ENCODE results near the gene TOR3A. TPM values are rescaled to one million over a fixed set of nuclear protein-coding genes. Genes with fewer than 3 reads are reported as not detected.

Gene TOR3A
- total and polyA plus RNA-seq, 2 of the 8 experiments (the other 6 are each of a cell fraction or from before 2014, with no cell fraction given): 15.3 to 21.4 TPM

- FAIRE-seq: no peak
- no peak overlapping the region for H4K5ac ChIP-seq (ENCODE audit: insufficient read length, low read depth, low read length)
- no peak overlapping the region for H3K9ac ChIP-seq (replicated peaks in 1 of 4; ENCODE audit: extremely low read depth in 1 of 4, low read depth in 3 of 4, low read length in 3 of 4)
- H3K79me2 ChIP-seq (ENCODE audit: control insufficient read depth in 1 of 2, insufficient read depth in 2 of 2, low read length in 2 of 2): peaks cover 0 to 85% of the 10 kb centered on the region in 2 experiments; a peak in 3 of 4 replicates
- H4K20me1 ChIP-seq (replicated peaks in 1 of 2; ENCODE audit: control insufficient read depth in 1 of 2, insufficient read depth in 2 of 2, low read length in 2 of 2): peaks cover 0 to 2% of the 10 kb centered on the region in 2 experiments
- no peak overlapping the region for H4K91ac ChIP-seq (replicated peaks; ENCODE audit: insufficient read length, low read length)
- H3K4ac ChIP-seq (replicated peaks; ENCODE audit: insufficient read length, low read depth, low read length): no peak overlapping the region
- no peak overlapping the region for H2BK20ac ChIP-seq (ENCODE audit: low read length)
- H2BK5ac ChIP-seq (ENCODE audit: low read depth, low read length): no peak overlapping the region
- H4K8ac ChIP-seq (ENCODE audit: extremely low read depth, insufficient read depth, low read length): no peak overlapping the region
- H3K18ac ChIP-seq (ENCODE audit: extremely low read depth, low read length): no peak overlapping the region
- CTCF ChIA-PET (ENCODE audit: partially characterized antibody): interaction anchor here (0.7 kb wide), 1 partner anchor 9 kb away, joined by 3 read pairs; no protein-coding TSS in a partner anchor
- no peak overlapping the region for H2BK15ac ChIP-seq (ENCODE audit: low read length)
- no peak overlapping the region for H2BK120ac ChIP-seq (replicated peaks; ENCODE audit: low read depth, low read length)
- no peak overlapping the region for H2BK12ac ChIP-seq (ENCODE audit: low read depth, low read length)
- no peak overlapping the region for H3K23ac ChIP-seq (ENCODE audit: insufficient read length)
- H3K23me2 ChIP-seq (ENCODE audit: low read depth, low read length): no peaks in the 10 kb centered on the region; the same call in 1 of the 2 replicates
- H3K27ac ChIP-seq (ENCODE audit: low read depth, low read length): no peak overlapping the region
- no peaks in the 10 kb centered on the region for H3K36me3 ChIP-seq (ENCODE audit: control insufficient read depth in 2 of 4, insufficient read depth in 4 of 4, low read length in 3 of 4)
- H3K27me3 ChIP-seq (replicated peaks in 1 of 4; ENCODE audit: control insufficient read depth in 3 of 4, extremely low read depth in 1 of 4, insufficient read depth in 3 of 4, low read length in 3 of 4): no peaks in the 10 kb centered on the region
- H3K56ac ChIP-seq (replicated peaks; ENCODE audit: insufficient read length, low read depth, low read length): no peak overlapping the region
- no peaks in the 10 kb centered on the region for H3K9me3 ChIP-seq (ENCODE audit: insufficient read depth in 2 of 2, low read depth in 1 of 2, low read length in 1 of 2)
- no peak overlapping the region for H2AFZ ChIP-seq (ENCODE audit: low read length)
- DNase-seq (ENCODE audit: low read depth in 1 of 2, low spot score in 2 of 2): no peak
- H3K14ac ChIP-seq (ENCODE audit: insufficient read length): no peak overlapping the region
- POLR2A ChIA-PET (ENCODE audit: partially characterized antibody): interaction anchor here (0.5 kb wide), 1 partner anchor 493 kb away, joined by 3 read pairs; no protein-coding TSS in a partner anchor
- WGBS, 2 experiments (ENCODE audit: extremely low coverage in 1 of 2, insufficient coverage in 1 of 2, insufficient read length in 1 of 2, insufficient replicate concordance in 2 of 2, low coverage in 1 of 2, low lambda C conversion rate in 2 of 2, missing lambda C conversion rate in 1 of 2): 90% methylated on average over 1 of the region's 1 CpG; no CpG with 5 or more reads in 1 of the 2 experiments
- H3K4me2 ChIP-seq (ENCODE audit: insufficient read depth in 1 of 2, low read depth in 2 of 2, low read length in 2 of 2): no peak overlapping the region
- H3K4me1 ChIP-seq (replicated peaks in 1 of 4; ENCODE audit: control insufficient read depth in 3 of 4, insufficient read depth in 4 of 4, low read length in 3 of 4): peaks cover 1 to 9% (median 4%) of the 10 kb centered on the region in 4 experiments; a peak in 5 of 7 replicates
- no peak overlapping the region for H2AK5ac ChIP-seq (ENCODE audit: low read depth, low read length)
- no peak overlapping the region for H3K4me3 ChIP-seq (ENCODE audit: extremely low read depth in 1 of 4, insufficient read depth in 2 of 4, low read depth in 3 of 4, low read length in 4 of 4)
- H3K79me1 ChIP-seq (ENCODE audit: low read depth, low read length): peaks cover 4% of the 10 kb centered on the region
- TF ChIP-seq POLR2AphosphoS5 (IDR thresholded peaks at IDR 0.05; ENCODE audit: low read depth, low read length) (no peak), POU5F1 (IDR thresholded peaks at IDR 0.05; ENCODE audit: low read depth, low read length) (no peak)
Measured at GRCh38 chr1:179034720-179035119, 47.1 kb upstream of the TOR3A start.

Measured in H1 (cell line).